22Rv1 (cell line): ENCODE measurements around the gene UPK3A.

Source experiments
- ZFX ChIP-seq: fragments of 450-650 bp; IDR thresholded peaks from 2 replicates; pipeline ENCODE4 v1.6.1; 2017; ENCODE audit warnings: antibody characterized with exemption, borderline replicate concordance
- TF ChIP-seq, protein P1 (sequence below): fragments of 450-650 bp; IDR thresholded peaks from 2 replicates; pipeline ENCODE4 v1.5.1; 2017; ENCODE audit warnings: mild to moderate bottlenecking

DNA sequence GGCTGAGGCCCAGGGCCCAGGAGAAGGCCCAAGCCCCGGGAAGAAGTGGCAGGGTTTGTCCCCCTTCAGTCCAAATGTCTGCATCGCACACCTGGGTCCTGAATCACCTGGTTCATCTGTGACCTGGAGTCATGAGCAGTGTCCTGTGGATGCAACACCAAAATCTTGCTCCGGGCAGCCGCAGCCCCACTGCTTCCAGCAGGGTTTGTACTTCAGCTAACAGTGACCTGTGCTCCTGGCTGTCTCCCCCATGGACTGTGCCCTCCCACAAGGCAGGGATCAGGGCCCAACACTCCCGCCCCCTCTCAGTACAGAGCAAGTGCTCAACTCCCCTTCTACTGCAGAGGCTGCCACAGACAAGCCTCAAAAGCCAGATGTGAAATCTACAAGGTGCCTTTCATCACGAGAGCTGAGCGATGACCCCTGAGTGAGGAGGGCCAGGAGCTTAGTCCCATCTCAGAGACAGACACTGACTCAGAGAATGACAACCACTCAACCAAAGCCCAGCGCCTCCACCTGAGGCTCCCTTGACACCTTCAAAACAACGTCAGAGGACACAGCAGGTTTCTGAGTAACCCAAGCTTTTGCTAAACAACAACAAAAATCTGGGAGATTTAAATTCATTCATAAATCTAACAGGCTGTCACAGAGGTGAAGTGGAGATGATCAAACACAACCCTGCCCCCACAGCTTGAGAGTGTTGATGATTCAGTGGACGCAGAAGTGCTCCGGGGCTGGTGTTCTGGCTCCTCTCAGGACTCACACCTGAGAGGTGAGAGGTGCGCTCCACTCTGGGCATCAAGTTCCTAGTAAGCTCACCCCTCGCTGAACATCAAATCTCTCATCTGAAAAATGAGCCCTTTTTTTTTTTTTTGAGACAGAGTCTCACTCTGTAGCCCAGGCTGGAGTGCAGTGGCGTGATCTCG, 47.4 kb upstream of the UPK3A start:
- TF ChIP-seq, protein P1, sequence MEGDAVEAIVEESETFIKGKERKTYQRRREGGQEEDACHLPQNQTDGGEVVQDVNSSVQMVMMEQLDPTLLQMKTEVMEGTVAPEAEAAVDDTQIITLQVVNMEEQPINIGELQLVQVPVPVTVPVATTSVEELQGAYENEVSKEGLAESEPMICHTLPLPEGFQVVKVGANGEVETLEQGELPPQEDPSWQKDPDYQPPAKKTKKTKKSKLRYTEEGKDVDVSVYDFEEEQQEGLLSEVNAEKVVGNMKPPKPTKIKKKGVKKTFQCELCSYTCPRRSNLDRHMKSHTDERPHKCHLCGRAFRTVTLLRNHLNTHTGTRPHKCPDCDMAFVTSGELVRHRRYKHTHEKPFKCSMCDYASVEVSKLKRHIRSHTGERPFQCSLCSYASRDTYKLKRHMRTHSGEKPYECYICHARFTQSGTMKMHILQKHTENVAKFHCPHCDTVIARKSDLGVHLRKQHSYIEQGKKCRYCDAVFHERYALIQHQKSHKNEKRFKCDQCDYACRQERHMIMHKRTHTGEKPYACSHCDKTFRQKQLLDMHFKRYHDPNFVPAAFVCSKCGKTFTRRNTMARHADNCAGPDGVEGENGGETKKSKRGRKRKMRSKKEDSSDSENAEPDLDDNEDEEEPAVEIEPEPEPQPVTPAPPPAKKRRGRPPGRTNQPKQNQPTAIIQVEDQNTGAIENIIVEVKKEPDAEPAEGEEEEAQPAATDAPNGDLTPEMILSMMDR, result no peak
- TF ChIP-seq ZFX, result no peak
